Thoracic aorta endothelial cell (primary cell): ENCODE results near the gene CPS1. TPM values are rescaled to one million over a fixed set of nuclear protein-coding genes. Genes with fewer than 3 reads are reported as not detected.

Source experiments
- total RNA-seq: library from RNA; depleted of rRNA; stranded (reverse); fragments of >200 nt; gene quantifications from 2 replicates; pipeline ENCODE4 v1.2.3, GENCODE V29; 2012

CPS1 gene
- total RNA-seq, result 6.8 and 12.8 TPM in 2 replicates

GRCh38 chr2:210556329-210556980 lies at the start of gene CPS1:
CPS1 (plus strand) TSS chr2:210556599; CDS start chr2:210556734, 135 bp downstream.

Other genes with a start within 250 kb of the CPS1 start
- gene MYL1, start 241.4 kb upstream of the CPS1 start, total RNA-seq, result not detected in 2 replicates
- gene LANCL1, start 79.8 kb upstream of the CPS1 start, total RNA-seq, result 35.6 and 56.9 TPM in 2 replicates